ENCODE data around the gene POLG2.
"Not testable (repeated sequence)": the region's sequence is repeated elsewhere in the genome, so short reads cannot be mapped to it uniquely, and the experiment has no call there.

The POLG2 gene

GRCh38 chr17:64439956-64440355, 56.9 kb downstream of the POLG2 start:
- DNase-seq (ENCODE audit: low spot score), result no peak

GRCh38 chr17:64439521-64439920, 57.3 kb downstream of the POLG2 start:
- DNase-seq (ENCODE audit: low spot score), result not testable (repeated sequence)

- DNase-seq (ENCODE audit: low spot score), result no peak
Measured at GRCh38 chr17:64437944-64438525, 58.8 kb downstream of the POLG2 start.

- DNase-seq (ENCODE audit: low spot score), result no peak
Measured at GRCh38 chr17:64431534-64431933, 65.3 kb downstream of the POLG2 start.

GRCh38 chr17:64430036-64430435, 66.8 kb downstream of the POLG2 start:
- not testable (repeated sequence) for DNase-seq (ENCODE audit: low spot score)

GRCh38 chr17:64428406-64428805, 68.4 kb downstream of the POLG2 start:
- no peak for DNase-seq (ENCODE audit: low spot score)

All from SW480 (cell line).